ENCODE data around the gene TMEM128.
"Not testable (repeated sequence)": the region's sequence is repeated elsewhere in the genome, so short reads cannot be mapped to it uniquely, and the experiment has no call there.

The TMEM128 gene, protein sequence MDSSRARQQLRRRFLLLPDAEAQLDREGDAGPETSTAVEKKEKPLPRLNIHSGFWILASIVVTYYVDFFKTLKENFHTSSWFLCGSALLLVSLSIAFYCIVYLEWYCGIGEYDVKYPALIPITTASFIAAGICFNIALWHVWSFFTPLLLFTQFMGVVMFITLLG

DNA sequence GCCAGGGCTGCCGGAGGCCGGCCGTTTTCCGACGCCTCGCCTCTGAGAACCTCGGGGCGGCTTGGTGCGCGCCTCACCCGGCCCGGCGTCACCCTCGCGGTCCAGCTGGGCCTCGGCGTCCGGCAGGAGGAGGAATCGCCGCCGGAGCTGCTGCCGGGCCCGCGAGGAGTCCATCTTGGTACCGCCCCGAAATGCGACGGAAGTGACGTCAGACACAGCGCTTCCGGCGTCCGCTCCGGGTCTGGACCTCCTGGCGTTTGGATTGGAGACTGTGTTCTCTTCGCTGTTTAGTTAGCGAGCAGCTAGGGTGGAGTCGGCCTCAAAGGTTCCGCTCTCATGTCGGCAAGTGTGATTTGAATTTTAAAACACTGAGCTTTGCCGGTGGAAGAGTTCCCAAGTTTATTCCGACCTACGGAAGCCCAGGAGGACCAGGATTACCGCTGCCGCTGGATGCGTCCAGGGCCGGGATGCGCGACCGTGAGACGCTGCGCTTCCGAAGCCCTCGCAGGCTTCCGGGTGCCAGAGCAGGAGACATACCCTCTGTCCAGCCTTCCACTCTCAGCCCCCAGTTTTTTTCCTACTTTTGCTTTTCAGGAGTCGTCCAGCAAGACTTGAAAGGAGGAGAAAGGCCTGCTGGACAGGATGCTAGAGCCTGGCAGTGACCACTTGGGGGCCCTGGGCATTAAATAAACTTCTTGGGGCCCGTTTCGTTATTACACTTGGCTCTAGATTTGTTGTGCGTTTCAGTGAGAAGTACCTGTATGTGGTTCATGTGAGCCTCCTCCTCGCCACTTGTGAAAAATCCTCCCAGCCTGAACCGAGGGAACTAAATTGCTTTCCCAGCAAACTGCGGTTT, at the start of gene TMEM128:
TMEM128 (minus strand) TSS at position 195 of the 856 bp plus-strand sequence; CDS start at position 174, 21 bp downstream.
- DNase-seq = peak; percentile 89 to 95

DNA sequence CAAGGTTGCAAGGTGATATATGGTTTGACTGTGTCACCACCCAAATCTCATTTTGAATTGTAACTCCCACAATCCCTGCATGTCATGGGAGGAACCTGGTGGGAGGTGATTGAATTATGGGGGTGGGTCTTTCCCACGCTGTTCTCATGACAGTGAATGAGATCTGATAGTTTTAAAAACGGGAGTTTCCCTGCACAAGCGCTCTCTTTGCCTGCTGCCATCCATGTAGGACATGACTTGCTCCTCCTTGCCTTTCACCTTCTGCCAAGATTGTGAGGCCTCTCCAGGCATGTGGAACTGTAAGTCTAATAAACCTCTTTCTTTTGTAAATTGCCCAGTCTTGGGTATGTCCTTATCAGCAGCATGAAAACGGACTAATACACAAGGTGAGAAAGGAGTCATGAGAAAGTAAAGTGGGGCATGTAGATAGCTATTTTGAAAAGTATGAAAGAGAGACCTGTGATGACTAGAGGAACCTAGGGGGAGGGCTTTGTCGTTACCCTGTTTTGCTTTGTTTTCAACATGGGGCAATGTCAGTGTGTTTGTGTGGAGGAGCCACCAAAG, 48.3 kb upstream of the TMEM128 start:
- no peak for DNase-seq

DNA sequence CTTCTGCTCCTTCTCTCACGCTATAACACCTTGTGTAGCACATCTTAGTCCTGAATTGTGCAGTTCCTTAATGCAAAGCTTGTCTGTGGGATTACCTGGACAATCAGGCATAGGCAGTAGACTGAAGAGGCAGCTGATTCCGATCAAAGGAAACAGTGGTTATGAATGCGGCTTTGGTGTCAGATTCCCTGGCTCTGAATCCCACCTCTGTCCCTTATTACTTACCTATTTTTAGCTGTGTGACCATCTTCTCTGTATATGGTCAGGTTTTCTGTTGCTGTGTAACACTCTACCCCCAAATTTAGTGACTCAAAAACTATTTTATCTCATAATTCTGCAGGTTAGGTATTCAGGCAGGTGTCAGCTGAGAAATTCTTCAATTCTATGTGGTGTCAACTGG, 45.3 kb upstream of the TMEM128 start:
- no peak for DNase-seq

DNA sequence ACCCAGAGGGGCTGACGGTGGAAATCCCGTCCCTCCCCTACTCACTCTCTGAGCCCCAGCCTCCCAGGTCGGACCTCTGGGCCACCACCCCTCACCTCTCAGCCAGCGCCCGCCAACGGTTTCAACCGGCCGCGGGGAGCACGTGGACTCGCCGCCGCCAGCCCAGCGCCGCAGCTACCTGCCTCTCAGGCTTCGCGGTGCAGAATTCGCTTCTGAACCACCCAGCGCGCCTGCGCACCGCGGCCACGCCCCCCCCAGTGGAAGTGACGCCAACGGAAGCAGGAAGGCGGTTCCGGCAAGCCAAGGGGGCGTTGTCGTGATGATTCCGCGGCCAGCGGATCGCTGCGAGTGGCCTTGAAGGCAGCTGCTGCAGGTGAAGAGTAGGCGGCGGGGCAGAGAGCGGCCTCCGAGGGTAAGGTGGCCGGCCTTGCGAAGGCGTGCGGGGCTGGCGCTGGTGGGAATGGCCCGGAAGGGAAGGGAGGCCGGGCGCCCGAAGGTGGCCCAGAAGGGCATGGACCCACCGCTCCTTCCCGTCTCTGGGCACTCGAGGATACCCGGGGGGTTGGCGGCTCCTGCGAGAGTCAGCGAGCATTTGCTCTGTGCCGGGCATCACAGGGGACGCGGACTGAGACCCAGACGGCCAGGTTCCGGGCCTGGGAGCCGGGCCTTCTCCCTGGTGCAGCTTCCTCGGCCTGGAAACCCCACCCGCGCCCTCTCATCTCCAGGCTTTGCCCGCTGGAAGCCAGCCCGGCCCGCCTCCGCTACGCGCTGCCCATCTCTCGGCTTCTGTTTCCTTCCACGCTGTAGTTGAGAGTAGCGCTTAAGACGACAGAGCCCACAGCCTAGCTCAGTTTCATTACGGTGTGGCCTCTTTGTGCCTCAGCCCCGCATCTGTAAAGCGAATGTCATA, 42.2 kb upstream of the TMEM128 start, which contains the start of the genes LYAR and ZBTB49:
LYAR (minus strand) TSS at position 214 of the 910 bp plus-strand sequence. CDS start 6,412 bp downstream, outside the sequence.
ZBTB49 (plus strand) TSS at position 311 of the 910 bp plus-strand sequence. CDS start 9,695 bp downstream, outside the sequence.
- DNase-seq = peak; percentile 78 to 94

DNA sequence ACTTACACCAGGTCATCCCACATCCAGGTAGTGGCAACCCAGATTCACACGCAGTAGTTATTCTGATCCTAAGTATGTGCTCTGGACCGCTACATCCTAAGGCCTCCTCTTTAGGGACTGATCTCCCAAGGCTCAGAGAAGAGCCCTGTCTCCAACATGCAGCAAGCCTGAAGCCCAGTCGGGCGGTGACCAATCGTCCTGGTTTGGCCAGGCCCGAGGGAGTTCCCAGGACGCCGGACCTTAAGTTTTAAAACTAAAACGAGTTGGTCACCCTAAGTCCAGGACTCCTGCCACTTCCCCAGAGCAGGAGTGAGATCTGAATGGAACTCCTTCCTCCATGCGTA, 41.5 kb upstream of the TMEM128 start:
- no peak for DNase-seq

DNA sequence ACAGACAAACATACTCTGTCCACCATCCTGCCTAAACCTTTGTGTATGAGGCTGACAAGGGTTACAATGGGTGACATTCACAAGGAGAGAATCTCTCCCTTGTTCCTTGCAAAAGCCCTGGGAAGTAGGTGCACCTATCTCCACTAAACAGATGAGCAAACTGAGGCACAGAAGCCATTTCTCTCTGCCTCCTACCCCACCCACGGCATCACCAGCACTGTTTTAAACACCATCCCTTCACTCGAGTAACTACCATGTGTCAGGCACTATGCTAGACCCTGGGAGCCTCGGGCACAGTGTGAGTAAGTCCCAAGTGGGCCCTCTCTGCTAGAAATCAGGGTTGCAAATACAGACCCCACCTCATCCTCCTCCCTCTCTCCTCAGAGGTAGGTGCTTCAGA, 41.0 kb upstream of the TMEM128 start:
- DNase-seq = no peak

DNA sequence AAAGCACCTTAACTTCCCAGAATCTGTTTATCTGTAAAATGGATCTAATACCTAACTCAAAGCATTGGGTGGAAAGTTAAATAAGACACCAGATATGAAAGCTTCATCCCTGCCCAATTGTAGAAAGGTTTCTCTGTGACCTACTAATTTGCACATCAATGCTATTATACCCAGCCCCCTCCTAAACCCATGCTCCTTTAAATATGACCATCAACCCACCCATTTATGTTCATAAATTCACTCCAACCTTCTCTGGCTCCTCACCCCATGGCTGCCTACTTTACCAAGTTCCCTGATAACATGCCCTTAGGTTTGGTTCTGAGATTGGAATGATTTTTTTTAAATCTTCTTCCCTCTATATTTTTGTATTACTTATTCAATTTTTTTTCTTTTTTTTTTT, 40.1 kb upstream of the TMEM128 start:
- no peak for DNase-seq

DNA sequence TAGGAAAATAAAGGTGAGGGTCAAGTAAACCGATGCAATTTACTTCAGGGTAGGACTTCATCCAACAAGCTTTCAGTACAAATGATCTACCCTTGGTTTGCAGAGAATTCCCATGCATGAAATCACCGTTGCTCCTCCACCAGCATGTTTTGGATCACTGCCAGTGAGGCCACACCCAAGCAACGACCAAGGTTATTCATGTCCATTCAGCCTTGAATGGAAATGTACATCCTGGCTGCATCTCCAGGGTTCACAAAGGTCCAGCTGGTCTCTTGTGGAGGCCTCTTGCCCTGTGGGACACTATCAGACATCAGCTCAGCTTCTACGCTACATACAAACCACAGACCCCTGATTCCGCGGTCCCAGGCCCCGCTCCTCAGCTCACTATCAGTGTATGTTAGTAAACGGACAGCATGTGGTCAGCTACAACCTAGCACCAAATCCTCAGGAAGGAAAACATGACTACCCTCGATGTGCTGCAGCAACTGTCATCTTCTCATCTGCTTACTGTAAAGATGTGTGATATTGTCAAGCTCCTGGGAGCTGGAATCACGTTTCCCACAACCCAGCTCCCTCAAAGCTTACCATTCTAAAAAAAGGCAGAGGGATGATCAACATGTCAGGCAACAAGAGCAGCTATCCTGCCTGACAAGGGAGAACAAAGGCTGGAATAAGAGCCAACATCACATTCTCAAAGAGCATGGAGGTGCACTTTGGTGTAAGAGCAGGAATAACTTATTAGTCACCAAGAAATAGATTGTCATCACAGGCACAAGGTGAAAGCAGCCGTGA, 37.0 kb upstream of the TMEM128 start:
- peak in 1 of 2 experiments; percentile 11 for DNase-seq

DNA sequence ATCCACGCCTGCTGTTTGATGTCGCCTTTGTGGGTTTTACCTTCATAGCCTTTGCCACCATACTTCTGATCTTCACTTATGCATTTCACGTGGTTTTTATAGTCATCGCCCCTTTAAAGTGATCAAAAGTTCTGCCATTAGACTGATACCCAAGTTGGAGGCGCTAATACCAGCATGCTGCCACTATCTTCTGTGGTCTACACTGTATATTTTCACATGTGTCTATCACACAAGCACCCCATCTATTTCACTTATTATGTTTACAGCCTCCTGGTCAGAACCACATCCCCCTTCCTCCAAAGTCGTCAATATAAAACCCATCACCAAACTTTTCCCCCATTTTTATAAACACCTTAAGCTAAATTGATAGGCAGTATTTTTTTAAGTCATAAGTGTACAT, 33.8 kb upstream of the TMEM128 start:
- DNase-seq = no peak

DNA sequence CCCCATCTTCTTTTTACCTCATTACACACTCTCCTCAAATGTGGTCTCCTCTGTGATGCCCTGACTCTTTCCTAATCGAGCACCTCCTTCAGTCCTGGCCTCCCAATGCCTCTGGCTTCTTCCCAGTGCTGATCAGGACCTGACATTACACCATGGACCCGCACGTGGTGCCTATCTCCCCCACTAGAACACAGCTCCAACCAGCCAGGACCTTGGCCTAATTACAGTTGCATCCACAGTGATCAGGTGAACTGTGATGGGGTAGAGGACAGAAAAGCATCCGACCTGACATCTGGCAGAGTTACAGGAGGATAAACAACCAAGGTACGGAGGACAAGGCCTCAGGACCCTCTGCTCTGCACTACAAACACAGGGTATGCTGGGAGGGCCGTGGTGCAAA, 29.5 kb upstream of the TMEM128 start:
- DNase-seq = no peak

DNA sequence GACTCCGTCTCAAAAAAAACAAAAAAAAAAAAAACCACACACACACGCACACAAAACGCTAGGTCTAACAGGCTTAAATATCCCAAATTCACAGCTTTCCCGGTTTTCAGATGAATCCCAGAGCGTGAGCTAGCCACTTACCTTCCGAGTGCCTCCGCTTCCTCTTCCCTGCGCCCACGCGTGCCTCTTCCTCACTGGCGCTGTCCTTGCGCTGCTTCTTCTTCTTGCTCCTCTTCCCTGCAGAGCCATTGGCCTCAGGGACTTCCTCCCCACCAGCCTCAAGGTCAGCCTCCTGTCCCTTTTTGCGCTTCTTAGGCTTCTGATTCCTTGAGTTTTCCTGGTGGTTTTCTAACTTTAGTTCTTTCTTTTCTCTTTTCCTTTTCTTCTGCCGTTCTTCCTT, 26.2 kb upstream of the TMEM128 start:
- DNase-seq = no peak

DNA sequence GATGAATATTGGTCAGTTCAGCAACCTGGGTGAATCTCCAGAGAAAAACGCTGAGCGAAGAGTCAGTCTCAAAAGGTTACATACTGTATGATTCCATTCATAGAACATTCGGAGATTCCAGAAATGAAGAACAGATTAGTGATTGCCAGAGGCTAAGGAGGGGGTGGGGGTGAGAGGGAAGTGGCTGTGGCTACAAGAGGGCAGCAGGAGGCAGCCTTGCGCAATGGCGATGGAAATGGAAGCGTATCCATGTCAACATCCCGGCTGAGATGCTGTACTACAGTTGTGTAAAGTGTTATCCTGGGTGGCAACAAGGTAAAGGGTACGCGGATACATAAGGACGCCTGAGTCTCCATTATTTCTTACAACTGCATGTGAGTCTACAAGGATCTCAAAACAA, 23.9 kb upstream of the TMEM128 start:
- DNase-seq = peak in 1 of 2 experiments; percentile 8

DNA sequence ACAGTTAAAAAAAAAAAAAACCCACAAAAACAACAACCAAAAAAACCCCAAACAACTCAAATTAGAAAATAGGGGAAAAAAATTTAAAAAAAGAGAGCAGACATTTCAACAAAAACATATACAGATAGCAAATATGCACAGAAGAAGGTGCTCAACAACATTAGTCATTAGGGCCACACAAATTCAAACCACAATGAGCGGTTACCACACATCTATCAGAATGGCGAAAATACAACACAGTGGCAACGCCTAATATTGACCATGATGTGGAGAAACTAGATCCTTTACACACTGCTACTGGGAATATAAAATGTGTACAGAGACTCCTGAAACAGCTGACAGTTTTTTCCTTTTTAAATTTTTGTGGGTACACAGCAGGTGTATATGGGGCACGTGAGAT, 22.5 kb upstream of the TMEM128 start:
- DNase-seq = no peak

DNA sequence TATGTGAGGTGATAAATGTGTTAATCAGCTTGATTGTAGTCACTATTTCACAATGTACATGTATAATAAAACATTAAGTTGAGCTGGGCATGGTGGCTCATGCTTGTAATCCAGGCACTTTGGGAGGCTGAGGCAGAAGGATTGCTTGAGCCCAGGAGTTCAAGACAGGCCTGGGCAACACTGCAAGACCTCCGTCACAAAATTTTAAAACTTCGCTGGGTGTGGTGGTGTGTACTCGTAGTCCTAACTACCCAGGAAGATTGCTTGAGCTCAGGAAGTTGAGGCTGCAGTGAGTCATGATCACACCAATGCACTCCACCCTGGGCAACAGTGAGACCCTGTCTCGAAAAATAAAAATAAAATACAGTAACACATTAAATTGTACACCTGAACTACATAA, 21.8 kb upstream of the TMEM128 start:
- no peak for DNase-seq

DNA sequence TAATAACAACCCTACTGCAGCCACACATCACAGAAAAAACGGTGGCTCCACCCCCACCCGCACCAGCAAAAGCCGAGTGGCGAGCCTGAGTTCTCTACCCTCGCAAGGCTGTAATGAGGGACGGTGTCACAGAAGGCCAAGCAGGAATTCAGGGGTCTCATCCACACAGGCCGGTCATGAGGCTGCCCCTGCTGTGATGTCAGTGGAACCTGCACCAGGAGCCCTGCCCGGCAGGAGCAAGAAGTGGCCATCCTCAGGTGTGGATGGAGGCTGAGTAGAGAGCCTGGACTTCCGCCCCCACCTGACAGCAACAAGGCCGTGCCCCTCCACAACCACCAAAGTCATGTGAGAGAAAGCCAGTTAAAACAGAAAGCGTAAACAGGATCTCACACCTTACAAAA, 21.3 kb upstream of the TMEM128 start:
- no peak for DNase-seq

DNA sequence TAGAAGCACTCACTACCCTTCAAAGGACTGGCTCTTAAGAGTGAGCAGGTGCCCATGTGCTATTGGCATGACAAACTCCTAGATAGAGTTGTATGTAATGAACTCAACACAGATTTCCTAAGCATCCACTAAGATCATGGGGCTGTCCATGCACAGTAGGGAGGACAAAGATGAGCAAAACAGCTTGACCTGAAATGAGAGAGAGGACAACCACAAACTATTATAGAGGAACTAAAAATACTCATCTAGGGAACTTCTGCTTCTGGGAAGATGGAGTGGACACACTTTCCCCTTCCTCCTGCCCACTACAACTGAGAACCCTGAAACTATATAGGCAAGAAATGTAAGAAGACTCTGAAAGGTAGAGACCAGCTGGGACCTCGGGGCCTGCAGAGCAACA, 20.8 kb upstream of the TMEM128 start:
- no peak for DNase-seq

DNA sequence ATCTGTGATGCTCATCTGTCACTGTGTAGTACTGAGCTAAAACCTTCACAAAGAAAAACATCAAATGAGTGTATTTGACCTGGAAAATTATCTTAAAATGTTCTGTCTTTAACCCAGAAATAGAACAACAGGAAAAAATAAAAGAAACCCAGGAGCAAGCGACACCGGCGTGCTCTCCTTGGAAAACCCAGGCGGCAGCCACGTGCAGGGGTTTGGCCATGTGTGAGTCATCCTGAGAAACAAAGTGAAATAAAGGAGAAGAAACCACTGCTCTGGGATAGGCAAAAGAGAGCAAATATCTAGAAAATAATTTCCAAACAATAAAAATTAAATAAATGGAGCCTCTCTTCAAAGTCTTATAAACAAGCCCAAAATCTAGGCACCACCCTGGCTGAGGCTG, 20.0 kb upstream of the TMEM128 start:
- no peak for DNase-seq

DNA sequence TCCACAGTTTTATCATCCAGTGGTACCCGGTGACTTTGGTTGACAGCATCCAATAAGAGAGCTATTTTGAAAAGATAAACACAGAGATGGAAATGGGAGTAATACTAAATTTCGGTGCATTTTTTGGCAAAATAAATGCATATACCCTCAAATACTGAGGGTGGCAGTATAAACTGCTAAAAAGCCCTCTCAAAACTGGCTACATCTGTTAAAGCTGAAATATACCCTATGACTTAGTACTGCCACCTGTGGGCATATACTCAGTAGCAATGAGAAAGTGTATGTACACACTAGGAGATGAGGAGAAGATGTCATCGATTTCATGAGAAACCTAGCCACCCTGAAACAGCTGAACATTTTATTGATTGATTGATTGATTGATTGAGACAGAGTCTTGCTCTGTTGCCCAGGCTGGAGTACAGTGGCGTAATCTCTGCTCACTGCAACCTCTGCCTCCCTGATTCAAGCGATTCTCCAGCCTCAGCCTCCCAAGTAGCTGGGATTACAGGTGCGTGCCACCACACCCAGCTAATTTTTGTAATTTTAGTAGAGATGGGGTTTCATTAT, 12.2 kb upstream of the TMEM128 start:
- DNase-seq = peak in 1 of 2 experiments; percentile 31

DNA sequence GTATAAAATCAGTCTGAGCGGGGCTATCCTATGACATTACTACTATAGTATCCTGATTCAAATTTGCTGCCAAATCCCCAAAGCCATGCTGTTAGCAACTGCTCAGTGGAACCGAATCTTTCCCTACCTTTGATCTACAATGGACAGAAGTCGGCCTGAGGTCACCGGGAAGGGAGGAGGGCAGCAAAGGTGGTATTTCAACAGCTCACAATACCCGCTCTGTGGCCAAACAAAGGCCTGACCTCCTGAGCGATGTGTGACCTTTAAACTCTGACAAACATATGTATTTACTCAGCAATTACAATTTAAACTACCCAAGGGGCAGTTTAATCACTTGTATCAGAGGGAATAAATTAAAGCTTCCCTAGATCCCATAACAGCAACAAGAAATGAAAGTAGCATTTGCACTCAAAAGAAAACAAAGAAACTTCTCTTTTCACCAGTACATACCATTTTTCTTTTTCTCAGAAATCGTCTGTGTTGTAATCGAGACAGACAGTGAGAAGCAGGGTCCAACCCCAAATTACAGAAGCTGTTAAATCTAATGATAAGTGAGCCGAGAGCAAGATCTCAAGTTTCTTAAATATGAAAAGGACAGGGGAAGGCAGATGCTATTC, 11.6 kb upstream of the TMEM128 start:
- DNase-seq = no peak

DNA sequence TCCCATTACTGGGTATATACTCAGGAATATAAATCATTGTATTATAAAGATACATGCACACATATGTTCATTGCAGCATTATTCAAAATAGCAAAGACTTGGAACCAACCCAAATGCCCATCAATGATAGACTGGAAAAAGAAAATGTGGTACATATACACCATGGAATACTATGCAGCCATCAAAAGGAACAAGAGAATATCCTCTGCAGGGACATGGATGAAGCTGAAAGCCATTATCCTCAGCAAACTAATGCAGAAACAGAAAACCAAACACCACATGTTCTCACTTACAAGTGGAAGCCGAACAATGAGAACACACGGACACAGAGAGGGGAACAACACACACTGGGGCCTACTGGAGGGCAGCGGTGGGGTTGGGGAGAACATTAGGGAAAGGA, 9.7 kb upstream of the TMEM128 start:
- DNase-seq = not testable (repeated sequence)

DNA sequence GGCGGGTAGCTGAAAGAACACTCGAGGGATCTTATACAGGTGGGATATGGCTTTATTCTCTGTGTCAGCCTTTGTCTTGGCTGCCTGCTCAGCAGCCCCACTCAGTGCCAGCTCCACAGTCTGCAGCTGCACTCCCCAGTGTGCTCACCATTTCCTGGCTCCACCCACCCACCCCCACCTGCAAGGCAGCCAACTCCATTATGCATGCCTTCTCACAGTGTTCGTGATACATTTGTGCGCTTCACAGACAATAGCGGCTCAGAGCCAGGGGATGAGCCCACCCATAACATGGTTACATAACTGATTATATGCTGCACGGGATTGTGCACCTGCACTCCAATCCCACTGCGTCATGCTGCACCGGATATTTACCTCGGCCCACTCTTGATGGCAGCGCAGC, 8.8 kb upstream of the TMEM128 start:
- DNase-seq = peak in 1 of 2 experiments; percentile 5

All from NCI-H526 (cell line).